GM21737 (cell line): ENCODE measurements around the gene COL4A1.

Experiments used
- ATAC-seq: cut with Tn5 transposase; IDR thresholded peaks from one replicate; pipeline ENCODE4 v1.9.1; 2021; ENCODE audit warnings: mild to moderate bottlenecking, moderate library complexity; ENCODE audit not compliant: unreplicated experiment

Gene COL4A1

DNA sequence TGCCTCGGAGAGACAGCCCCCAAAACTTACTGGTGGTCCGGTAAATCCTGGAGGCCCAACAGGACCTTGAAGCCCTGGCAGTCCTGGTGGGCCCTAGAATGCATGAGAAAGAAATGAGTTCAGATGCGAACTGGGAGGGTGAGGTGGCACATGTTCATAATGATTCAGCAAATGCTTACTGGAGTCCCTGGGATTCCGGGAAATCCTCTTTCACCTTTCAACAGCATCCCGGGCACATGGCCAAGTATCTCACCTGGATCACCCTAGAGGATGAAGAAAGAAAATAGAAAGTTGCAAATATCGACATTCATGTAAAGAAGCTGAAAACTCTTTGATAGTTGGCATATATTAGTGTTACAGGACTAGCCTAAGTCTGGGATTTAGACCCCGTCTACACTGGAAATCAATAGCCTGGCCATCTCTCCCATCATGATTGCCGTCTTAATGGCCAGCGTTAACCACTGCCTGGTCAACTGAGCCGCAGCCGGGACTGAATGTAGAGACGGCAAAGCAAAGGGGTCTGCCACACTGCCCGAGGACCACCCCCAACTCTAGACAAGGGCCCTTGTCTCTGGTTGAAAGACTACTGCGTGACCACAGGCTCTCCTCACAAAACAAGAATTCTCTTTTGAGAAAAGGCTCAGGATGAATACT, 96.9 kb downstream of the COL4A1 start:
- no peak for ATAC-seq

DNA sequence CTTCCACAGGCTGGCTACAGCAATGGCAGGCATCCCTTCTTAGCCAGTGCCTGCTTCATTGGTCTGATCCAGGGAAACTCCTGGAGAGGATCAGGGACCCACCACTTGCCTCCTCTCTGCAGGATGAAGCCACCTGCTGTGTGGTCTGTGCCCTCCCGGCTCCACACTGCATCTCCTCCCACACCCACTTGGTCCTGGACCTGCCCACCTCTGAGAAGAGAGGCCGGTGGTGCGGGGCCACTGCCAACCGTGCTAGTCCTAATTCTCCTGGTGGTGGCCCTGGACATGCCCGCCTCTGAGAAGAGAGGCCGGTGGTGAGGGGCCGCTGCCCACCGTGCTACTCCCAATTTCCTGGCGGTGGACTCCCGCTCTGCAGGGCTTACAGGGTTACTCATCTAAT, 98.8 kb downstream of the COL4A1 start:
- no peak for ATAC-seq

DNA sequence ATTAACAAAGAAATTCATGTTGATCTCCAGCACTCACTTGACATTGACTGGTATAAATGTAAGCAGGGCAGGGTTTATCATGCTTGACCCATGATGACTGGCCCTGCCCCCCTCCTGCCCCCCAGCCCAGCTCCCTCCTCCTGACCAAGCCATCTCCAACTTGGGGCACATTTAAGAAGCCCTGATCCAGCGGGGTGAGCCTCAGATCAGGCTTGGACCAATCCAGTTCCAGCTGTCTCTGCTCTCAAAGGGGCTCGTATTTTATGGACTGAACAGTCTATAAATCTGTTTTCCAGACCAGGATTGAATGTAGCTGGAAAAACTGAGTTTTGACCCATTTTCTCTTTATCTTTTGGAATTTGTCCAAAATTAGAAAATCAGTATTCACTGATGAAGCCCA, 100.0 kb downstream of the COL4A1 start:
- ATAC-seq, result no peak

GRCh38 chr13:110206185-110206584, 100.8 kb downstream of the COL4A1 start:
- no peak for ATAC-seq

DNA sequence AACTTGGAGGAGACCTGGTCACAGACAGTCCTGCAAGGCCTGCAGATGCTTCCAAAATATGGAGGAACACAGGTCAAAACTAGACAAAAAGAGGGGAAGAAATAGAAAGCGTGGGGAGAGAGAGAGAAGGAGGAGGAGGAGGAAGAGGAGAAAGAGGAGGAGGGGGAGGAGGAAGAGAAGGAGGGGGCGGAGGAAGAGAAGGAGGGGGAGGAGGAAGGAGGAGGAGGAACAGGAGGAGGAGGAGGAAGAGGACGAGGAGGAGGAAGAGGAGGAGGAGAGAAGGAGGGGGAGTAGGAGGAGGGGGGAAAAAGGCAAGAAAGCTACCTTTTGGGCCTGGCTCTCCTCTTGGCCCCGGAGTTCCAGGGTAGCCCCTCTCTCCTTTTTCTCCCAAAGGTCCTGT, 105.8 kb downstream of the COL4A1 start:
- no peak for ATAC-seq

DNA sequence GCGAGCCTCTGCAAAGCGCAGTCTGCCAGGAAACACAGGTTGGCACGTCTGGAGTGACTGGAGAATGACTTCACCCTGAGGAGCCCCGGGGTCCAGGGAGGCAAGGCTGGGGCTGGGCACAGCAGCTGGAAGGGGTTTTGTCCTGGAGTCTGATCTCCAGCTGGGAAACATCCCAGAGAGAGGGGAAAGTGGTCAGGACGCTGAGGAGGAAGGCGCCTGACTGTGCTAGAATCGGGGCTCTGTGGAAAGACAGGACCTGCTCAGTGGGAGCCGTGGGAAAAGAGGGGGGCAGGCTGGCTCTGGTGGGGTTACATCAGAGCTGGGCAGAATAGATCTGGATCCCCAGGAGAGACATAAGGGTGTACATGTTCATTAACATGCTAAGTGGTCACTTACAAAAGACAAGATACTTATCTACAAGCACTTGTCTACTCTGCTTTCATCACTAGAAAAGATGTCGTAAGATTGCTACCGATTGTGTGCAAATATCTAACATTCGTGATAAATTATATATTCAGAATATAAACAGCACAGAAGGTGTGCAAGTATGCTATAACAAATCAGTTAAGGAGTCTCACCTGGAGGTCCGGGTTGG, 106.6 kb downstream of the COL4A1 start:
- ATAC-seq, result no peak

GRCh38 chr13:110199046-110199831, 107.7 kb downstream of the COL4A1 start:
- no peak for ATAC-seq

DNA sequence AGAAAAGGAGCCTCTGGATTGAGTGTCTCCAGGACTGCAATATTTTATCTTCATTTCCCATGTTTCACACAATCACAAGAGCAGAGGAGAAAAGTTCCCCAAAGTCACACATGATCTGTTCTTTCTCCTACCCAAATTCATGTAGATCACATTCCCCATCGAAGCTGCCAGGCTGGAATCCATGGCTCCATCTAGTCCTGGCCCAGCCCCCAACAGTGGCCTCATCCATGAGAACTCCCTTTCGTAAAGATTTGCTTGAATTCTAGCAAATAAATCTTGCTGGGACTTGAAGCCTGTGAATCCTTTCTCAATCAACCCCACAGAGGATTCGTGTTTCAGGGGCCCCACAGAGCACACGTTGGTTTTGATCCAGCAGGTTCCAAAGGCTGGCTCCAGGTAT, 109.5 kb downstream of the COL4A1 start:
- no peak for ATAC-seq

- no peak for ATAC-seq
These were observed 109.9 kb downstream of the COL4A1 start for GRCh38 chr13:110197026-110197425.

GRCh38 chr13:110195547-110196485, 111.1 kb downstream of the COL4A1 start:
- ATAC-seq, result no peak

DNA sequence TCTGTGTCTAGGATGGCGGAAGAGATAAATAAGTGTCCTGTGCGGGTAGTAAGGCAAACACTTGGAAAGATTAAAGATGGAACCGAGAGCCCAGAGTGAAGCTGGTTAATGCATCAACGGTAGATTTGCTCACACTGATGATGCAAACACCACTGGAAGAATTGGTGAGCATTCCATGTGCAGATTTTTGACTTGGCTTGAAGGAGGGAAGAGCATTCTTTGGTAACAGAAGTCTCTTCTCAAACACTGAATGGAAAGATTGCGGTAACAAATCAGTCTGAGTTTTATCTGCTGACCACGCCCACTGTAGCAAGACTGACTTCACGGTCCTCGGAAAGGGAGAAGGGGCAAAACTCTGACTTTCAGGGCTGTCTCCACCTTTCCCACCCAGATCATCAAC, 112.5 kb downstream of the COL4A1 start:
- ATAC-seq, result no peak

- no peak for ATAC-seq
These were observed 113.5 kb downstream of the COL4A1 start for GRCh38 chr13:110193491-110193890.

DNA sequence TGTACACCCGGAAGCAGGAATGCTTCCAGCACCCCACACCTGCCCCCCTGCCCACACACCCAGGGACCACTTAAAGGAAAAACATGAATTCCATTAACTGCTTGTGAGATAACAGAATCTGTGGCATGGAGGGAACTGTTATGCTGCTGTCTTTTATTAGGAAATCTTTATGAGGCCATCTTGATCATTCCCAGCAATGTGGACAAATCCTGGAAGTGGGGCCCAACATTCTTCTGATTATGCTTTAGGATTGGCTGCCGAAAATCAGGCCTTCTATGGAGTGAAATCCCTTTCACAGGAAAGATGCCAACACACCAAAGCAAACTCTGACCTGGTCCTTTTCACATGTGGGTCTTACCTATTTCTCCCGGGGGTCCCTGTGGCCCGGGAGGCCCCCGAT, 114.5 kb downstream of the COL4A1 start:
- ATAC-seq, result no peak

GRCh38 chr13:110187641-110188161, 119.3 kb downstream of the COL4A1 start:
- no peak for ATAC-seq

GRCh38 chr13:110186231-110186855, 120.6 kb downstream of the COL4A1 start:
- no peak for ATAC-seq

GRCh38 chr13:110185696-110186095, 121.3 kb downstream of the COL4A1 start:
- no peak for ATAC-seq

- no peak for ATAC-seq
These were observed 123.0 kb downstream of the COL4A1 start for GRCh38 chr13:110183910-110184309.

DNA sequence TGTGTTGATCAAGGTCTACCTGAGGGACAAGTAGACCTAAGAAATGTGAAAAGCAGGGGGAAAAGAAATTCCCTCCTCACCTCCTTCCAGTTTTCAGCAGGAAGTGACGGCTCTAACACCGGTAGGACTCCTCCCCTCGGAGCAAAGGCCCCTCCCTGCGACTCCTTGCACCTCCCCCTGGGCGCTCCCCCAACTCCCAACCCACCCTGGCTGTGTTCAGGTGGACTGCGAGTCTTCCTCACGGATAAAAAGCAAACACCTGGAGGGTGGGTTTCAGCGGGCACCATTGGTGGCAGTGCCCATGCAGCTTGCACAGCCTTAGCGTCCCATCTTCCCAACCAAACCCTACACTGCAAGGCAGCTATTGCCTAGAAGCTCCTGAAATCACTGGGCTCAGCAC, 124.5 kb downstream of the COL4A1 start:
- no peak for ATAC-seq

GRCh38 chr13:110182003-110182402, 125.0 kb downstream of the COL4A1 start:
- no peak for ATAC-seq

GRCh38 chr13:110179857-110180147, 127.2 kb downstream of the COL4A1 start:
- no peak for ATAC-seq
